ENCODE data around the gene NUTF2. TPM values are rescaled to one million over a fixed set of nuclear protein-coding genes. Genes with fewer than 3 reads are reported as not detected.

NUTF2 gene
- total and polyA plus RNA-seq, 2 of the 8 experiments (the other 6 are each of a cell fraction or from before 2014, with no cell fraction given): 219 to 377 TPM

GRCh38 chr16:67880584-67880983 is 33.9 kb downstream of the NUTF2 start (continued):
- TF ChIP-seq CHD7 (IDR thresholded peaks at IDR 0.05; ENCODE audit: insufficient replicate concordance, low read length) (no peak), KDM5A (IDR thresholded peaks at IDR 0.05; ENCODE audit: low read length) (no peak), KDM4A (IDR thresholded peaks at IDR 0.05; ENCODE audit: low read depth, low read length, severe bottlenecking) (no peak)
